GM12892 (cell line): Measurements from ENCODE around the gene C7orf25.

Source experiments
- POLR2A ChIP-seq: IDR thresholded peaks from 2 replicates; pipeline ENCODE4 v1.6.1; 2011; ENCODE audit warnings: low read depth, low read length, control low read depth
- POLR2AphosphoS5 ChIP-seq: IDR thresholded peaks from 2 replicates; pipeline ENCODE4 v1.6.1; 2011; ENCODE audit warnings: low read depth, low read length, control low read depth
- TAF1 ChIP-seq: IDR thresholded peaks from 2 replicates; pipeline ENCODE4 v1.6.1; 2011; ENCODE audit warnings: low read depth, mild to moderate bottlenecking, control low read depth, low read length, borderline replicate concordance

DNA sequence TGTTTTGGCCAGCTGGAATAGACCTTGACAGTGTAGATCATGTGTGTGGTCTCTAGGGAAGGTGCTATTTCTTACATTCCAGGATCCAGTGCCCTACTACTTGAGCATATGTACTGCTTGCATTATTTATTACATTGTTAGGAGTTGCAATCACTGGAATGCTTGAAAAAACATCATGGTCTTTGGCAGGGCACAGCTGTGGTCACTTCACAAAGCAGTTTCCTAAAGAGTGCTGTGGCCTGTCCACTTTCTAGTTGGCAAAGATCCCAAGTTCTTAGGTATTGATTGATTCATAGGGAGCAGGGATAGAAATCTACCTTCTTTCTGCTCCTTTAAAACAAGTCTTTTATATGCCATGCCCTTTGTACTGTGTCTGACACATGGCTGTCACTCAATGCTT lies 4.6 kb downstream of the C7orf25 start:
- TF ChIP-seq POLR2A (no peak), POLR2AphosphoS5 (no peak), TAF1 (no peak)
